HAP-1 (cell line): ENCODE data around the gene GGTLC2.
"Not testable (repeated sequence)": the region's sequence is repeated elsewhere in the genome, so short reads cannot be mapped to it uniquely, and the experiment has no call there.

ENCODE experiments used
- DNase-seq, 2 experiments: peaks; one replicate each; pipeline ENCODE4 v3.0.0-alpha.2; 2016 to 2020; ENCODE audit warnings: low spot score in 2 of 2
- H3K27me3 ChIP-seq: fragments of 250-450 bp; sonication (Bioruptor Pico); 2 replicates; pipeline ENCODE4 v1.5.1; 2020; ENCODE audit warnings: low read depth, mild to moderate bottlenecking, moderate library complexity
- H3K36me3 ChIP-seq: fragments of 250-450 bp; sonication (Bioruptor Pico); replicated peaks from 2 replicates; pipeline ENCODE4 v1.5.1; 2020; ENCODE audit warnings: mild to moderate bottlenecking
- H3K4me1 ChIP-seq: fragments of 250-450 bp; sonication (Bioruptor Pico); 2 replicates; pipeline ENCODE4 v1.5.1; 2020; ENCODE audit warnings: mild to moderate bottlenecking
- H3K4me3 ChIP-seq: fragments of 250-450 bp; sonication (Bioruptor Pico); 2 replicates; pipeline ENCODE4 v1.5.1; 2020; ENCODE audit warnings: mild to moderate bottlenecking, moderate library complexity
- H3K9me3 ChIP-seq: fragments of 250-450 bp; sonication (Bioruptor Pico); 2 replicates; pipeline ENCODE4 v1.5.1; 2020; ENCODE audit warnings: mild to moderate bottlenecking, moderate library complexity
- in situ Hi-C: fragments of 300-500 bp; cut with MboI; formaldehyde crosslinking; loops from 3 replicates; pipeline ENCODE4 v1.14.3; 2020; ENCODE audit warnings: low sequenced_read_pairs, inconsistent platforms, mixed read lengths

Gene GGTLC2

DNA sequence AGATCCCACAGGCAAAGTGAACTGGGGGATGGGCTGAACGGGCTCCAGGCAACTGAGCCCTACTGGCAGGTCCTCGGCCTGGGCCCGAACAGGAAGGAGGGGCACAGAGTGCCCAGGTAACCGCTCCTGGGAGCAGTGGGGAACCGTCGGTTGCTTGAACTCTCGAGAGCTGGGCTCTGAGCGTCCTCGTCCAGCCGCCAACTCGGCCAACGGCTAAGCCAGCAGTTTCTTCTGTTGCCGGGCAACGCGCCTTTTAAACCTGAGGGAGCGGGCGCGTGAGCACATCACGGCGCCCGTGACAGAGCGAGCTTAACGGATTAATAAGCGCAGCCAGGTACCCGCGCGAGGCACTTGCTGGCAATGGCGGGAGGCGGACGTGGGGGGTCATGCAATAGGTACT lies at the start of gene GGTLC2:
GGTLC2 (plus strand) TSS at position 301 of the 400 bp plus-strand sequence. CDS start 1,732 bp downstream, outside the sequence.
- DNase-seq, H3K4me3 ChIP-seq, H3K4me1 ChIP-seq, in situ Hi-C loops, H3K9me3 ChIP-seq, H3K36me3 ChIP-seq, H3K27me3 ChIP-seq: not testable (repeated sequence)

DNA sequence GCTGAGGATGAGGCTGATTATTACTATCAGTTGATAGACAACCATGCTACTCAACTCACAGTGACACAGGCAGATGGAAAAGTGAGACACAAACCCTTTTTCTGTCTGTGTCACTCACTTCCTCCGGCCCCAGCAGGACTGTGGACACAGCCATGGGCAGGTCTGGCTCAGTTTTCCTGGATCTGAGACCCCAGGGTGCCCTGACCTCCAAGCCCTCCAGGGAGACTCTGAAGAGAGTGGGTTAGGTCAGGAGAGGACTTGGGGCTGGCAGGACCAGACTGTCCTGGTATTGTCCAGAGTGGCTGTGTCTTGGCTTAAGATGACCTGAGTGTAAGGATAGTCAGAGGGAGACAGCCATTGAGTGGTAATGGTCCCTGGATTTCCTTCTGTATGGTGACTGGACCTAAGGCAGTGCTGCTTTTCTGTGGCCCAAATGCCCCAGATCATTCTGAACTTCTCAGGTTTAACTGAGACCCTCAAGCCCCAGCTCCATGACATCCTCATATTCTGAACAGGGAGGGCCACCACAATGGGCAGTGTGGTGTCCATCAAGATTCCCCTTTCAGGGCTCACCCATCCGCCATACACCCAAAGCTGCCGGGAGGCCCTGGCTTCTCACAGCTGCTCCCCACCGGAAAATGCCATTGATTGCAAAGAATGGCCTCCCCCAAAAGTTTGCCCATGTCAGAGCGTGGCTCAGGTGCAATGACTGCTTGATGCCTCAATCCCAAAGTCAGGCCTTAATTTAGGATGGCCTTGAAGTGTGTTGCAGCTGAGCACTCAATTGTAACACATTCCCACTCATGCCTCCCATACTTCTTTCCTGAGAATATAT lies 49.2 kb upstream of the GGTLC2 start:
- no peak for DNase-seq
- H3K27me3 ChIP-seq: peaks cover 6% of the 10 kb centered on the region; the same call in 1 of the 2 replicates
- in situ Hi-C loops: loop anchor here (10.0 to 25.0 kb wide), 2 partner anchors 92 to 290 kb away; partner anchors contain the start of gene IGLL5
- H3K9me3 ChIP-seq: no peaks in the 10 kb centered on the region
- no peak overlapping the region for H3K4me3 ChIP-seq
- H3K4me1 ChIP-seq: no peaks in the 10 kb centered on the region
- H3K36me3 ChIP-seq: no peaks in the 10 kb centered on the region

GRCh38 chr22:22598144-22598543 lies 46.3 kb upstream of the GGTLC2 start:
- no peak for DNase-seq
- Histone ChIP-seq H3K9me3 (no peaks in the 10 kb centered on the region), H3K4me1 (no peaks in the 10 kb centered on the region), H3K36me3 (no peaks in the 10 kb centered on the region), H3K4me3 (no peak overlapping the region), H3K27me3 (no peaks in the 10 kb centered on the region)
- in situ Hi-C loops: loop anchor here (10.0 to 25.0 kb wide), 2 partner anchors 89 to 287 kb away; partner anchors contain the start of gene IGLL5

DNA sequence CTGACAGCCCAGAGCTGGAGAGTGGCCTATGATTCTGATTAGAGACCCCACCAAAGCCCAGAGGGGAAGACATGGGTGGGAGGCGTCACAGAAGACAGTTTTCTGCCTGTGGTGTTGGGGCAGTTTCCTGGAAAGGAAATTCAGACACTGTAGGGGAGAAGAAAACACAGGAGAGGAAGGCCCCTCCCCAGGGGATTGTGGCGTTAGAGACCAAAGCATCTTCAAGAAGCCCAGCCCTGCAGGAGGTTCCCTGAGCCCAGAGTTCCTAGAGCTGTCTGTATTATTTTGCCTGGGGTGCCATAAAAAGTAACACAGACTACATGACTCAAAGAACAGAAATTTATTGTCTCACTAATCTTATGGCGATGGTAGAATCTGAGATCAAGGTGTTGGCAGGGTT lies 45.2 kb upstream of the GGTLC2 start:
- H3K27me3 ChIP-seq: no peaks in the 10 kb centered on the region
- DNase-seq: no peak
- no peak overlapping the region for H3K4me3 ChIP-seq
- no peaks in the 10 kb centered on the region for H3K9me3 ChIP-seq
- H3K4me1 ChIP-seq: no peaks in the 10 kb centered on the region
- in situ Hi-C loops: loop anchor here (10.0 to 25.0 kb wide), 2 partner anchors 88 to 286 kb away; partner anchors contain the start of gene IGLL5
- H3K36me3 ChIP-seq: no peaks in the 10 kb centered on the region

- no peak for DNase-seq
- Histone ChIP-seq H3K4me3 (no peak overlapping the region), H3K27me3 (no peaks in the 10 kb centered on the region), H3K36me3 (no peaks in the 10 kb centered on the region), H3K9me3 (no peaks in the 10 kb centered on the region), H3K4me1 (no peaks in the 10 kb centered on the region)
- in situ Hi-C loops: no loop called here
Measured at GRCh38 chr22:22600531-22601261, 43.7 kb upstream of the GGTLC2 start.

- Histone ChIP-seq H3K27me3 (peaks cover 8% of the 10 kb centered on the region), H3K9me3 (no peaks in the 10 kb centered on the region), H3K36me3 (no peaks in the 10 kb centered on the region), H3K4me1 (no peaks in the 10 kb centered on the region), H3K4me3 (no peak overlapping the region)
- in situ Hi-C loops: no loop called here
- no peak for DNase-seq
Measured at GRCh38 chr22:22603470-22603947, 40.9 kb upstream of the GGTLC2 start.

GRCh38 chr22:22604326-22605073 lies 39.9 kb upstream of the GGTLC2 start:
- H3K9me3 ChIP-seq: no peaks in the 10 kb centered on the region
- no peaks in the 10 kb centered on the region for H3K4me1 ChIP-seq
- DNase-seq: no peak
- H3K4me3 ChIP-seq: no peak overlapping the region
- in situ Hi-C loops: no loop called here
- no peaks in the 10 kb centered on the region for H3K36me3 ChIP-seq
- peaks cover 8% of the 10 kb centered on the region for H3K27me3 ChIP-seq

GRCh38 chr22:22605074-22605404 lies 39.4 kb upstream of the GGTLC2 start:
- H3K4me3 ChIP-seq: no peak overlapping the region
- DNase-seq: no peak

GRCh38 chr22:22608022-22608421 lies 36.4 kb upstream of the GGTLC2 start:
- DNase-seq, in situ Hi-C loops, H3K9me3 ChIP-seq, H3K36me3 ChIP-seq, H3K4me3 ChIP-seq, H3K4me1 ChIP-seq: not testable (repeated sequence)
- peaks cover 11% of the 10 kb centered on the region for H3K27me3 ChIP-seq

More at GRCh38 chr22:22605074-22605404, 39.4 kb upstream of the GGTLC2 start:
- Histone ChIP-seq H3K9me3 (no peaks in the 10 kb centered on the region), H3K4me1 (no peaks in the 10 kb centered on the region), H3K27me3 (peaks cover 8% of the 10 kb centered on the region), H3K36me3 (no peaks in the 10 kb centered on the region)
- in situ Hi-C loops: no loop called here

DNA sequence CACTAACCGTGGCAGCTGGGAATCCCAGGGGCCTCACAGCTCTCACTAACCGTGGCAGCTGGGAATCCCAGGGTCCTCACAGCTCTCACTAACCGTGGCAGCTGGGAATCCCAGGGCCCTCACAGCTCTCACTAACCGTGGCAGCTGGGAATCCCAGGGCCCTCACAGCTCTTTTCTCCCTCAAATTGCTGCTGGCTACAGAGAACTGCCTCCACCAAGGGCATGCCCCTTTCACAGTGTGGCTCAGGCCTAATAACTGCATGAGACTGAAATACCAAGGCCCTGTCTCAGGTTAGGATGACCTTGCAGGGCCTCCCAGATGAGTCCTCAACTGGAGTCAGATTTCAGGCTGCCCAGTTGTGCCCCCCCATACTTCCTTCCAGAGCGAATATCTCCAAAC lies 35.1 kb upstream of the GGTLC2 start:
- no peak for DNase-seq
- in situ Hi-C loops: no loop called here

GRCh38 chr22:22612516-22612915 lies 31.9 kb upstream of the GGTLC2 start:
- no peaks in the 10 kb centered on the region for H3K4me1 ChIP-seq
- no peaks in the 10 kb centered on the region for H3K9me3 ChIP-seq
- in situ Hi-C loops: no loop called here
- DNase-seq: no peak
- H3K27me3 ChIP-seq: peaks cover 7% of the 10 kb centered on the region; the same call in 1 of the 2 replicates
- no peak overlapping the region for H3K4me3 ChIP-seq
- H3K36me3 ChIP-seq: no peaks in the 10 kb centered on the region

More for the DNA sequence above, 35.1 kb upstream of the GGTLC2 start:
- Histone ChIP-seq H3K36me3 (no peaks in the 10 kb centered on the region), H3K4me1 (no peaks in the 10 kb centered on the region), H3K4me3 (no peak overlapping the region), H3K27me3 (peaks cover 11% of the 10 kb centered on the region), H3K9me3 (no peaks in the 10 kb centered on the region)

DNA sequence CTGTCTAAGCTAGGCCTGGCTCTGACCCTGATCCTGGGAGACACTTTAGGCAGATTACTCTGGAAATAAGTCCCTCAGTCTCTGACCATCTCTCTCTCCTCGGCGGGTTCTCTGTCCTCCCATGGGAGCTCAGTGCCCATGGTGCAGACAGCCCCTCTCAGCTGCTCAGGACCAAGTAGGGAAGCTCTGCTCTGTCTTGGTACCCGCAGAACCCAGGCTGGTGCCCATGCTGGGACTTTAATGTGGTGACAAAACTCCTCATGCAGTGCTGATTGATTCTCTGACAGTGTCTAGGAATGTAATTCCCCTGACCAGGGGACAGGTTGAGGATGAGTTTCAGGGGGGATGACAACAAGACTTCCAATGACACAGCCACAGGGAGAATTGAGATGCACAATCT lies 30.3 kb upstream of the GGTLC2 start:
- peaks cover 3% of the 10 kb centered on the region for H3K27me3 ChIP-seq
- DNase-seq: no peak
- no peaks in the 10 kb centered on the region for H3K4me1 ChIP-seq
- in situ Hi-C loops: no loop called here
- H3K9me3 ChIP-seq: no peaks in the 10 kb centered on the region
- H3K36me3 ChIP-seq: no peaks in the 10 kb centered on the region
- H3K4me3 ChIP-seq: no peak overlapping the region

DNA sequence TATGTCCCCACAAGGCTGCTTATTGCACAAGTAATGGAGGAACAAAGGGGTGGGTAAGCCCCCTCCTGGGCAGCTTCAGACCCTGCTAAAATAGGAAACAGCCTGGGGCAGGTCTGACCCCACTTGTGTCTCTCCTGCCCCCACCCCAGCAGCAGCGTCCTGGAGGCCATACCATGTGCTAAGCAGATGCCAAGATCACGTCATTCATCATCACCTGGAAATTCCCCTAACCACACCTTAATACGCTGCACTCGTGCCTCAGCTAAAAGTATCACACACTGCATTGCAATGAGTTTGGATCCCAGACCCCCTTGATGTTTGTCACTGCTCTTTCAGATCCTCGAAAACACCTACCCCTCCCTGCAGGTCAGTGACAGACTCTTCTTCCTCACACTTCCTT lies 27.8 kb upstream of the GGTLC2 start:
- H3K4me1 ChIP-seq: no peaks in the 10 kb centered on the region
- no peak overlapping the region for H3K4me3 ChIP-seq
- H3K27me3 ChIP-seq: peaks cover 3% of the 10 kb centered on the region
- in situ Hi-C loops: no loop called here
- H3K36me3 ChIP-seq: no peaks in the 10 kb centered on the region
- H3K9me3 ChIP-seq: no peaks in the 10 kb centered on the region
- DNase-seq: no peak
